GM12878 (cell line): Measurements from ENCODE around the gene MAST4. TPM values are rescaled to one million over a fixed set of nuclear protein-coding genes. Genes with fewer than 3 reads are reported as not detected.

ENCODE experiments used
- ATAC-seq: fragments of 200-7000 bp; cut with Tn5 transposase; 3 replicates; pipeline ENCODE4 v1.9.1; 2020; ENCODE audit warnings: mild to moderate bottlenecking, moderate library complexity
- BruUV-seq: library from RNA; stranded (reverse); fragments of 400-500 nt; replicated peaks from 2 replicates; lab custom pipeline; 2021; lab: Mats Ljungman, UMichigan
- CTCF ChIA-PET: fragments of 300-600 bp; sonication (Branson Sonifier 250); formaldehyde crosslinking; extraction: SDS; loops from one replicate; lab custom pipeline; 2021; ENCODE audit warnings: inconsistent platforms; lab: Yijun Ruan, JAX
- POLR2A ChIA-PET: fragments of 350-600 bp; formaldehyde crosslinking; extraction: SDS; loops from one replicate; lab custom pipeline; 2021; ENCODE audit warnings: inconsistent platforms; lab: Charles Lee
- RAD21 ChIA-PET: fragments of 300-600 bp; sonication (Branson Sonifier 250); formaldehyde crosslinking; loops from one replicate; lab custom pipeline; 2023; ENCODE audit warnings: antibody characterized with exemption; ENCODE audit not compliant: unreplicated experiment; lab: Charles Lee
- SMC1A ChIA-PET: fragments of 300-600 bp; sonication (Branson Sonifier 250); formaldehyde crosslinking; loops from one replicate; lab custom pipeline; 2023; ENCODE audit not compliant: unreplicated experiment, uncharacterized antibody; lab: Charles Lee
- DNase-seq: peaks from one replicate; pipeline ENCODE4 v3.0.0-alpha.2; 2011; ENCODE audit warnings: low read depth, low spot score
- FAIRE-seq: peaks from 3 replicates; lab custom pipeline; 2011; peaks lifted over from hg19 to GRCh38; lab: Jason Lieb, UNC
- H2AFZ ChIP-seq: 2 replicates; pipeline ENCODE4 v1.6.0; 2011; ENCODE audit warnings: low read depth, low read length, control low read depth; ENCODE audit not compliant: control insufficient read depth
- H3K27ac ChIP-seq: 2 replicates; pipeline ENCODE4 v1.5.1; 2011; ENCODE audit warnings: control low read depth; ENCODE audit not compliant: control insufficient read depth, insufficient read depth
- H3K27me3 ChIP-seq, 2 experiments: replicated peaks in 1 of 2; 2 replicates each; pipeline versions ENCODE4 v1.6.0 to v1.6.1; 2011; ENCODE audit warnings: low read length in 1 of 2; ENCODE audit not compliant: control insufficient read depth in 2 of 2, insufficient read depth in 2 of 2
- H3K36me3 ChIP-seq, 2 experiments: 2 replicates each; pipeline ENCODE4 v1.5.1; 2011; ENCODE audit warnings: low read length in 1 of 2; ENCODE audit not compliant: control insufficient read depth in 2 of 2, insufficient read depth in 2 of 2
- H3K4me1 ChIP-seq: 2 replicates; pipeline ENCODE4 v1.6.1; 2011; ENCODE audit warnings: mild to moderate bottlenecking, low read length, moderate library complexity, mixed read lengths; ENCODE audit not compliant: control insufficient read depth, insufficient read depth
- H3K4me2 ChIP-seq: 2 replicates; pipeline ENCODE4 v1.6.0; 2011; ENCODE audit warnings: control low read depth; ENCODE audit not compliant: control insufficient read depth, insufficient read depth
- H3K4me3 ChIP-seq: fragments of 200-600 bp; sonication (generic); 2 replicates; pipeline ENCODE4 v1.5.1; 2016
- H3K79me2 ChIP-seq: 2 replicates; pipeline ENCODE4 v1.6.0; 2011; ENCODE audit warnings: low read length; ENCODE audit not compliant: control insufficient read depth, insufficient read depth
- H3K9ac ChIP-seq: 2 replicates; pipeline ENCODE4 v1.8.0; 2011; ENCODE audit warnings: low read length, control low read depth, mixed read lengths; ENCODE audit not compliant: control insufficient read depth, insufficient read depth
- H3K9me3 ChIP-seq: replicated peaks from 3 replicates; pipeline ENCODE4 v1.5.1; 2011; ENCODE audit warnings: mild to moderate bottlenecking, low read length; ENCODE audit not compliant: control insufficient read depth, insufficient read depth
- H4K20me1 ChIP-seq: 2 replicates; pipeline ENCODE4 v1.6.0; 2011; ENCODE audit not compliant: control insufficient read depth, insufficient read depth
- BCL3 ChIP-seq: IDR thresholded peaks from 2 replicates; pipeline ENCODE4 v1.6.1; 2011; ENCODE audit warnings: borderline replicate concordance, low read depth, mild to moderate bottlenecking, moderate library complexity, low read length; ENCODE audit not compliant: insufficient read depth, poor library complexity, severe bottlenecking
- BMI1 ChIP-seq: fragments of 450-650 bp; IDR thresholded peaks from 2 replicates; pipeline ENCODE4 v1.6.1; 2016; ENCODE audit warnings: mild to moderate bottlenecking, moderate library complexity, borderline replicate concordance
- CEBPZ ChIP-seq: fragments of 150-350 bp; IDR thresholded peaks from 2 replicates; pipeline ENCODE4 v1.6.1; 2016; ENCODE audit warnings: low read depth, low read length
- CHD2 ChIP-seq: IDR thresholded peaks from 2 replicates; pipeline ENCODE4 v1.6.1; 2011; ENCODE audit warnings: low read depth, low read length, improper control_type of control experiment, borderline replicate concordance
- CTCF ChIP-seq, 3 experiments: IDR thresholded peaks in 2 of 3; conservative IDR thresholded peaks in 1 of 3; 2 replicates each; pipeline ENCODE4 v1.5.1; 2011; ENCODE audit warnings: low read depth in 3 of 3, low read length in 3 of 3, mild to moderate bottlenecking in 3 of 3, control low read depth in 2 of 3, moderate library complexity in 2 of 3, inconsistent platforms in 1 of 3, mixed read lengths in 1 of 3; ENCODE audit not compliant: control insufficient read depth in 2 of 3, insufficient read depth in 1 of 3; ENCODE audit errors: extremely low read depth in 1 of 3
- ETV6 ChIP-seq, 2 experiments: fragments of 450-650 bp in 1 of 2; IDR thresholded peaks in 1 of 2; conservative IDR thresholded peaks in 1 of 2; 2 replicates each; pipeline ENCODE4 v1.6.1; 2014; ENCODE audit warnings: antibody characterized with exemption in 1 of 2, borderline replicate concordance in 1 of 2, low read depth in 1 of 2, mild to moderate bottlenecking in 1 of 2, moderate library complexity in 1 of 2
- FOXK2 ChIP-seq: fragments of 450-650 bp; IDR thresholded peaks from 2 replicates; pipeline ENCODE4 v1.6.1; 2017; ENCODE audit warnings: mild to moderate bottlenecking, moderate library complexity
- IKZF2 ChIP-seq, 2 experiments: fragments of 450-650 bp; IDR thresholded peaks; 2 replicates each; pipeline ENCODE4 v1.6.1; 2017; ENCODE audit warnings: mild to moderate bottlenecking in 2 of 2, moderate library complexity in 2 of 2
- NBN ChIP-seq: fragments of 450-650 bp; IDR thresholded peaks from 2 replicates; pipeline ENCODE4 v1.6.1; 2016
- POLR2A ChIP-seq: IDR thresholded peaks from 2 replicates; pipeline ENCODE4 v1.6.1; 2011; ENCODE audit warnings: low read depth, mild to moderate bottlenecking, low read length
- POU2F2 ChIP-seq: IDR thresholded peaks from 3 replicates; pipeline ENCODE4 v1.6.1; 2011; ENCODE audit warnings: low read depth, mild to moderate bottlenecking, low read length, borderline replicate concordance
- RFX5 ChIP-seq: IDR thresholded peaks from 2 replicates; pipeline ENCODE4 v1.6.1; 2011; ENCODE audit warnings: low read depth, low read length, improper control_type of control experiment
- SIN3A ChIP-seq: IDR thresholded peaks from 2 replicates; pipeline ENCODE4 v1.6.1; 2012; ENCODE audit warnings: low read depth, low read length, improper control_type of control experiment
- SMC3 ChIP-seq: IDR thresholded peaks from 2 replicates; pipeline ENCODE4 v1.6.1; 2011; ENCODE audit warnings: low read length, improper control_type of control experiment, borderline replicate concordance
- SREBF1 ChIP-seq: IDR thresholded peaks from 2 replicates; pipeline ENCODE4 v1.6.1; 2012; ENCODE audit warnings: mild to moderate bottlenecking, low read length
- ZSCAN29 ChIP-seq: fragments of 450-650 bp; IDR thresholded peaks from 2 replicates; pipeline ENCODE4 v1.6.1; 2017; ENCODE audit warnings: mild to moderate bottlenecking, moderate library complexity
- WGBS: methylation state at CpG from one replicate; pipeline ENCODE4 v1.1.6; 2016; ENCODE audit warnings: low lambda C conversion rate; ENCODE audit not compliant: insufficient replicate concordance, insufficient coverage; ENCODE audit errors: missing lambda C conversion rate; 5-methylcytosine and 5-hydroxymethylcytosine counted together
- in situ Hi-C: fragments of 300-500 bp; cut with MboI; formaldehyde crosslinking; loops from 9 replicates; pipeline ENCODE4 v1.14.3; 2018; ENCODE audit warnings: mixed read lengths
- intact Hi-C: fragments of 100-400 bp; cut with micrococcal nuclease; formaldehyde crosslinking; loops from one replicate; pipeline ENCODE4 v1.14.2; 2022; ENCODE audit not compliant: unreplicated experiment
- polyA plus RNA-seq, 11 experiments: library from polyadenylated mRNA; depleted of rRNA in 4 of 11; unstranded in 6 of 11; stranded (reverse) in 5 of 11; fragments of >200 nt; fragmentation: Nextera tagmentation in 4 of 11; fragmentation: Illumina TruSeq in 1 of 11; extraction: Ambion mirVana in 4 of 11; extraction: Trizol in 1 of 11; gene quantifications; 1 replicate in 1 of 11; 2 replicates in 10 of 11; pipeline versions ENCODE4 v1.2.1 to v1.2.3, GENCODE V29; 2011 to 2016; ENCODE audit warnings: inconsistent platforms in 2 of 11, missing spikeins in 2 of 11, low read depth in 1 of 11
- total RNA-seq, 4 experiments: library from RNA; depleted of rRNA in 3 of 4; stranded (reverse); fragments of >200 nt in 3 of 4; fragmentation: Illumina TruSeq in 1 of 4; extraction: Trizol in 1 of 4; gene quantifications; 2 replicates each; pipeline versions ENCODE4 v1.2.1 to v1.2.3, GENCODE V29; 2013 to 2021

Gene MAST4
- total and polyA plus RNA-seq, 10 of the 15 experiments (the other 5 are each of a cell fraction or from before 2014, with no cell fraction given): 0.02 to 1.6 (median 0.29) TPM; not detected in 1

GRCh38 chr5:66621736-66622135, 25.5 kb downstream of the MAST4 start (continued):
- no peak for TF ChIP-seq BCL3
- no peak for TF ChIP-seq ETV6 (conservative IDR thresholded peaks at IDR 0.05 in 1 of 2, IDR thresholded peaks at IDR 0.05 in 1 of 2; ENCODE audit: borderline replicate concordance in 1 of 2, low read depth in 1 of 2)

- POLR2A ChIA-PET: no interaction called here
- no peak for ATAC-seq
- TF ChIP-seq POLR2A: no peak
- TF ChIP-seq SMC3: no peak
- TF ChIP-seq NBN: no peak
- TF ChIP-seq IKZF2 (IDR thresholded peaks at IDR 0.05): no peak
- no peak for TF ChIP-seq CEBPZ
- no peak for TF ChIP-seq POU2F2
- TF ChIP-seq RFX5: no peak
- no peak for TF ChIP-seq CTCF (IDR thresholded peaks at IDR 0.05 in 2 of 3, conservative IDR thresholded peaks at IDR 0.05 in 1 of 3; ENCODE audit: control insufficient read depth in 2 of 3, extremely low read depth in 1 of 3, insufficient read depth in 1 of 3, low read depth in 3 of 3, low read length in 3 of 3)
- no peak for TF ChIP-seq SIN3A
- TF ChIP-seq BMI1: no peak
- no peak for TF ChIP-seq FOXK2
- TF ChIP-seq ZSCAN29: no peak
- no peak for TF ChIP-seq SREBF1
- TF ChIP-seq CHD2: no peak
Observed at GRCh38 chr5:66628561-66628960, 32.4 kb downstream of the MAST4 start.

More at GRCh38 chr5:66628561-66628960, 32.4 kb downstream of the MAST4 start:
- DNase-seq: no peak
- ChIA-PET CTCF (interaction anchor here (1.0 kb wide), 1 partner anchor 11 kb away, joined by 5 read pairs; no protein-coding TSS in a partner anchor), SMC1A (interaction anchor here (0.7 to 2.0 kb wide), 2 partner anchors 10 to 695 kb away, joined by 3 to 7 read pairs; no protein-coding TSS in a partner anchor), RAD21 (no interaction called here)
- 0 out of 2 replicates have a peak, but pooled peaks cover 2% of the 10 kb centered on the region for H3K4me1 ChIP-seq
- H3K27ac ChIP-seq: no peak overlapping the region
- no peak overlapping the region for H2AFZ ChIP-seq
- BruUV-seq: no TSS peak
- in situ Hi-C loops (no loop called here), intact Hi-C loops (no loop called here)
- H3K4me3 ChIP-seq: no peak overlapping the region
- WGBS: 63% methylated on average over 3 of the region's 3 CpGs
- no peaks in the 10 kb centered on the region for H3K36me3 ChIP-seq
- H3K27me3 ChIP-seq: no peaks in the 10 kb centered on the region
- no peak overlapping the region for H3K4me2 ChIP-seq
- no peaks in the 10 kb centered on the region for H3K9me3 ChIP-seq
- no peak overlapping the region for H3K9ac ChIP-seq
- no peaks in the 10 kb centered on the region for H4K20me1 ChIP-seq
- FAIRE-seq: no peak
- no peaks in the 10 kb centered on the region for H3K79me2 ChIP-seq
